ENCODE measurements around the gene C22orf39.

The C22orf39 gene

DNA sequence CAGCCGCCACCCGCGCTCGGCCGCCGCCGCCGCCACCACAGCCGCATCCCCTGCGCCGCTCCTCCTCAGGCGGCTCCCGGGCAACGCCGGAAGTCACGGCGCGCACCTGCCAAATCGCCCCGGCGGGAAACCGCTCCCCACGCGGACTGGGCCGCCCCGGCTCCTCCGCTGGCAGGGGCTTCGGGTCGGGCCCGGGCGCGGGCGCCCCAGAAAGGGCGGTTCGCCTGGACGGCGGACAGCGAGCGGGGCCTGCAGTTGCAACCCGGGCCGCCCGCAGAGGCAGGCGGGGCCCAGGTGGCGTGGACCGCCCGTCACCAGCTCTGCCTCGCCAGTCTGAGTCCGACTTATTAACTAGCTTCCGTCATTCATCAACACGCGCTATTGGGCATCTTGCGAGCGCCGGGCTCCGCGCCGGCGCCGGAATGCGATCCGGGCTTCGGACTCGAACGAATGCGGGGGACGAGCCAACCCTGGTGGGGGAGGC, 15.8 kb downstream of the C22orf39 start, which contains the start of gene HIRA:
TSS of gene HIRA (minus strand) at position 85 of the 484 bp plus-strand sequence. CDS start 257 bp downstream, outside the sequence.
- no peak for FAIRE-seq
- peak; percentile 56 for DNase-seq (ENCODE audit: low spot score)

DNA sequence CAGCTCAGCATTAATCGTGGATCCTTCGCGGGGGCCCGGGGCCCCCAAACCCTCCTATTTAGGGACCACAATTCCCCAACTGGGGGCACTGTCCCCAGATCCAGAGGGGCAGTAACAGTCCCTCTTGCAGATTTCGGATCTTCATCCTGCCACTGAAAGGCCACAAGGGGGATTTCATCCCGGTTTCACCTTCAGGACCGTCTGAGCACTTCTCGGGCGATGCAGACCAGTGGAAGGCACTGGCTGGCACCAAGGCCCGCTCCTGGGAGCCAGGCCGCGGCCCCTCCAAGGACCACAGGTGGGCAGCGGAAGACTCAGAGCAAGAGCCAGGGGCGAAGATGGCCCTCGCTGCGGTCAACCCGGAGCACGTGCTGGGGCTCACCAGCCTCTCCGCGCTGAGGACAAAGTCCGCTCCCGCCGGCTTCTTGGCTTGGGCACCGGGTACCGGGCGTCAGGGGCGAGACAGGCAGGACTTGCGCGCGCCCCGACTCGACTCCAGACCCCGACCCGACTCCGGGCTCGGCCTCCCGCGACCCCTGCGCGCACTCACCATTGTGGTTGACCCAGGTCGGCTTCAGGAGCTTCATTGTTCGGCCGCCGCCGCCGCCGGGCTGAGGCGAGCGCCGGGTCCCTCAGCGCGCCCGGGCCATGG, 16.5 kb downstream of the C22orf39 start:
- no peak for FAIRE-seq
- no peak for DNase-seq (ENCODE audit: low spot score)

DNA sequence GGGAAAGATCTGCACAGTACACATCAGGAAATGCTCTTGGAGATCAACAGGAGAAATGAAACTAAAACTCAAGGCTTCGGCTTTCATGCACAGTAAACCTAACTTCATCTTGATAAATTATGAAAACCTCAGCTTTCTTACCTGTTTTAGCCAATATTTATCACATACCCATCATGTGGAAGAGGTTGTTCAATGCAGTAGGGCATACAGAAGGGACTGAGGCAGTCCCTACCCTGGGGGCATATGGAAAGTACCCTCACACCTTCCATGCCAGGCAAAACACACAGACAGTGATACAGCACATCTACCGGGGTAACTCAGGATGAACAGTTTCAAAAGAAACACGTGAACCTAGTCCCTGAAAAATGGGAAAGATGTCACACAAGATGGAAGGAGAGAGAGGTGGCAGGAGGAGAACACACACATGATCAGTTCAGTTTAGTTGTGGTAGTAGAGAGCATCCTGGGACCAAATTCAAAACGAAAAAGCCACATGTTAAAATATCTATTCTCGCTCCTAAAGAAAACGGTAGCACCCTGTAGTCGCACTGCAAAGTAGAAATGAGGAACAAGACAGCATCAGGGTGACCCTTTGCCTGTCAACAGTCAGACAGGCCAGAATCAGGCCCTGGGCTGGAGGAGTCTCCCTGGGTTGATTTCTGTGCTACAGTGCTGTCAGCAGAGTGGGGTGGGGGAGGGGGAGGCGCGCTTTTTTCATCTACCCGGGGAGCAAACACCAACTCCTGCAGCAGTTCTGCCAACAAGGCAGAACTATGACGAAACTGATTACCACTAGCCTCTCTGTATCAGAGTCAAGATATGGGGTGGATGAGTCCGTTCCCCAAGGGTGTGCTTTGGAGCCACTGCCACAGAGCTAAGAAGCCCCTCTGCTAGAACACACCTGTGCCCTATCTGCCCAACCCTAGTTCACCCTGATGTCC, 17.3 kb downstream of the C22orf39 start:
- DNase-seq (ENCODE audit: low spot score) (peak; percentile 18), FAIRE-seq (no peak)

DNA sequence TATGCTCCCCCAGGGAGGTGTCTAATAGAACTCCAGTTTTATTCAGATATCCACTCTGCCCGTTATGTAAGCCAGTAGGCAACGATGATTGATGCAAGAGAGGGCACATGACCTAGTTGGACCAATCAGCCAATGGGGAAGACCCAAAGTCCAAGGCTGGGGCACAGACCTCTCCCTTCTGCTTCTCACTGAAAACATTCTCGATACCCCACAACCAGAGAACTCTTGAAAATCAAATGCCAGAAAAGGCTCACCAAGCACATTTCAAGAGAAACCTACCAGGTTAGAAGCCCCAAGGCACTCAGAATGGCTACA, 23.4 kb downstream of the C22orf39 start:
- no peak for DNase-seq (ENCODE audit: low spot score)
- no peak for FAIRE-seq

DNA sequence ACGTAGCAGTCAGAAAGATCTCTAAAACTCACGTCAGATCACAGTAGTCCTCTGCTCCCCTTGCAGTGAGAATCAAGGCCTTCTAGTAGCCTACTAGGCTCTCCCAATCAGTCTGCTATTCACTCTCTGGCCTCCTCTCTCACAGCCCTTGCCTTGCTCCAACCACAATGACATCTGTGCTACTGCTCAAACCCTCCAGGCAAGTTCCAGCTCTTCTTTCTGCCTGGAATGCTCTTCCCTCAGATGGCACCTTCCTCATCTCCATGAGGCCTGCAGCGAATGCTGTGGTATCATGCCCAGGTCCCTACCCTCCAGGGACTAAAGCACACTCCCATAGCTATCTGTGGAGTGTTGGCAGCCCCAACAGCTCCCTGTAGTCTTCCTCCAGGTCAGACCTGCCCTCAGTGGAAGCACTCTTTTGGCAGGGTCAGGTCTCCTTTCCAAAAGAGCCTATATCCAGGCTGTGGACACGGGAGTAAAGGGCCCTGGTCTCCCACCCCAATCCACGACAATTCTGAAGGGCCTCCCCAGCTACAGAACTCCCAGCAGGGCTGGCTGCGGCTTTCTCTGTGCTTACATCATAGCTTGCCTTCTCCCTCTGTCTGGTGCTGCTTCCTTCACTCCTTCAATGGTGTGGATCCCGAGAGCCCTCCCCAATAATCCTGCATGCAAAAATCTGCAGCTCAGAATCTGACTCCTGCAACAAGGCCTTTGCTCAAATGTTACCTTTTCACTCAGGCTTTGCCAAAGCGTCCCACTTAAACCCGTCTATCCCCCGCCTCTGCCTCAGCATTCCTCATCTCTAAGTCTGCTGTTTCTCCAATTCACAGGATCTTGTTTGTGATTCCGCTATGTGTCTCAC, 24.8 kb downstream of the C22orf39 start:
- DNase-seq (ENCODE audit: low spot score) (no peak), FAIRE-seq (no peak)

- FAIRE-seq (no peak), DNase-seq (ENCODE audit: low spot score) (no peak)
Observed at GRCh38 chr22:19420321-19420720, 27.2 kb downstream of the C22orf39 start.

DNA sequence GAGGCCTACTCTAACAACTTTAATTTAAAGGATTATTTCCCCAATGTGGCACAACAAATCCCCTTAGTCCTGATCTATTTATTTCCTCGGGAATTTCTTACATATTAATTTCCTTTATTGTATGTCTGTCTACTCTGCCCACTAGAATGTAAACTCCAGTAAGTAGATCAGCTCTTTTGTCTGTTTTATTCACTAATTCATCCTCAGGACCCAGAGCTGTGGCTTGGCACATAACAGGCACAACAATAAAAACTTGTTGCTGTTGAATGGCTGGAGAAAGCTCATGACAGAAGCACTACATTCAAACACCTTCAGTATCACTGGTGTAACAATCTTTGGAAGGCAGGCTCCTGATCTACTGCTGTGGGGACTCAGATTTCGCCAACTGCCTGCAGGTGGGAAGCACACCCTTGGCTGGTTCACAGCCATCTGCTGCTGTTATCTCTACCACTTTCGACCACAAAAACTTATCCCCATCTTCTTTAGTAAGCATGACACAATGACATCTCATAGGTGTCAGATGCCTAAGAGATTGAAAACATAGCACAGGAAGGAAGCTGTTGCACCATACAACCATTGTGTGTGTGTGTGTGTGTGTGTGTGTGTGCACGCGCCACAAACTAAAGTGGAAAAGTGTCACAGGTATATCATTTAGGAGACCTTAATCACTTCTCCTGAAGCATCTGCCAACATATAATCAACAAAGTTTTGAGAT, 27.9 kb downstream of the C22orf39 start:
- no peak for FAIRE-seq
- DNase-seq (ENCODE audit: low spot score), result no peak

DNA sequence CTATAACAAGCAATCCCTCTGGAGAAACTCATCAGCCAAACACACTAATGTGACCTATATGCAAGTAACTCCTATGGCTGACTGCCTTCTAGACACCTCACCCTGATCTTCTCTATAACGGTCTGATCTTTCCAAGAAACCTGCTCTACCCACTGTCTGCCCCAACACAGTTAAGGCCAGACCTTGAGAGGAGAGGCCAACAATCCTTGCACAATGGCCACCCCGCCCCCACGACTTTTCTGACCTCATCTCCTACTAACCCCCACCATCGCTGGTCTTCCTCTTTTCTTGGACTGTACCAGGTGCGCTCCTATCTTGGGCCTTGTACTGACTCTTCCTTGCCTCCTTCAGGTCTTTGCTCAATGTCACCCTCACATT, 28.4 kb downstream of the C22orf39 start:
- no peak for FAIRE-seq

DNA sequence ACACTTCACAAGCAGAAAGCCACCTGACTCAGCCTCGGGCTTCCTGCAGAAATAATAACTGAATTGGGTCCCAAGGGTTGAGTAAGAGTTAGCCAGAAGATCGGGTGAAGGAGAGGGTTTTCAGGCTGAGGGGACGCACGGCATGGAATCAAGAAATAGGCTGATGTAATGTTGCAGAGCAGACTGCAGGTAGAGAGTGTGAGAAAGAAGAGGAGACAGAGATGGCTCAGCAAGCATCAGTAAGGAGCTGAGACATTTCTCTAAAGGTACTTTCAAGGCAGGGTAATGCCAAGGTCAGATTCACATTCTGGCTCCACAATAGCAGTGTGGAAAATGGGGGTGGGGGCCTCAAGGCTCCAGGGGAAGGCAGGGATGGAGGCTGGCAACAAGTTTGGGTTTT, 34.6 kb downstream of the C22orf39 start:
- FAIRE-seq (no peak), DNase-seq (ENCODE audit: low spot score) (no peak)

More for the DNA sequence above, 28.4 kb downstream of the C22orf39 start:
- DNase-seq (ENCODE audit: low spot score), result no peak

DNA sequence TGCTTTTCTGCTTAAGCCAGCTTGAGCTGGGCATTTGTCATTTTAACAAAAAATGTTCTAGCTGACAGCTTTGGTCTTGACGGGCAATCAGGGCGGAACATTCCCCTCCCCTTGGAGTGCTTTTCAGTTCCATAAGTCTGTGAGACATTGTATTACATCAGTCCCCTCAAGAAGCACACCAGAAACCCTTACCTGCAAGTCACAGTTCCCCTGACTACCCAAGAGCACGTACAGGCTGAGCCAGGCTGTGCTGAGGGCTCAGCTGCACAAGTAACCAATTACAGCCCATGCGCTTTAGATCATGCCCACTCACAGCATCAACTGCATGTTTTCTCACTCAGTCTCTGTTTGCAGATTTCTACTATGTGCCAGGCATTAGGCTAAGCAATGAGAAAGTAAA, 35.0 kb downstream of the C22orf39 start:
- FAIRE-seq (no peak), DNase-seq (ENCODE audit: low spot score) (no peak)

DNA sequence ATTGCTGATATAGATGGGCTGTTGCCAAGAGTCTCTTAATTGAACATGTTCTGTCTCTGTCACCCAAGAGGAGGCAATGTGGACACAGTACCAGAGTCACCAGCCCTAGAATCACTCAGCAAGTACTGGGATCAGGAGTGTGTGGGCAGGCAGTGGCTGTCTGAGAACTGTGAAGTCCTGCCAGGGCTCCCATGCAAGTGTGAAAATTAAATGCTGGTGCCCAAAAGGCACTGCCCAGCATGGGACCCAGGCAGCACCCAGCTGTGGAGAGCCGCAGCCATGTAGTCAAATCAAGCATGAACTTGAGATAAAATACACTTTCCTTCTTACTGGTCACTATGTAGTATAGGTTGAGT, 35.8 kb downstream of the C22orf39 start:
- no peak for FAIRE-seq

DNA sequence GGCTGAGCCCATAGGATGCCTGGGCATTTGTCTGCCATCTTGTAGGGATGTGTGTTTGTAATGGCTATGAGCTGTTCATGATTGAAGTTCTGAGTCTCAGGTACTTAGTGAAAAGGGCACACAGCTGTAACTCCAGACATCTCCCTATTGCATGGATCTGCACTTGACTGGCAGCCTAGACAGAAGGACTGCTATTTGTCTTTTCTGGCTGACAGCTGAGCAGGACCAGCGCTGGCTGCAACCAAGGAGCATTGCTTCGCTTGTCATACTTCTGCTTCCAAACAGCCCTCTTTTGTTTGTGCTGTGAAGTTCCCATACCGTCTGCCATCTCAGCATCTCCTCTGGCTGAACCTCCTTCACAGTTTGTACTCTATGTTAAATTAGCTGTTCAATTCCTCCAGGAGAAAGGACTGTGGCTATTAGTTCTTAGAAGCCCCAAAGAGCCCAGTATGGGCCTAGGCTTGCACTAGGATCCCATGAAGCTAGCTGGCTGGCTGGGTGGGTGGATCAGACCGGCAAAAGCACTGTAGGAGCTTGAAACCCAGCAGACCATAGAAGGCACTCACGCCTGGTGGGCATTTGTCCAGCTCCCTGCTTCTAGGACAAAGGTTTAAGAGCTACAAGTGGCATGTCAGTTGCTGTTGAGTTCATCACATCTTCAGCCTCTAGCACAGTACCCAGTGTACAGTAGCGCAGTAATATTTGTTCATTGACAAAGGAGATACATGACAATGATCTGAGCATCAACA, 36.4 kb downstream of the C22orf39 start:
- FAIRE-seq (no peak), DNase-seq (ENCODE audit: low spot score) (no peak)

More for the DNA sequence above, 35.8 kb downstream of the C22orf39 start:
- DNase-seq (ENCODE audit: low spot score), result no peak

GRCh38 chr22:19407649-19408606, 39.6 kb downstream of the C22orf39 start:
- no peak for FAIRE-seq
- no peak for DNase-seq (ENCODE audit: low spot score)

DNA sequence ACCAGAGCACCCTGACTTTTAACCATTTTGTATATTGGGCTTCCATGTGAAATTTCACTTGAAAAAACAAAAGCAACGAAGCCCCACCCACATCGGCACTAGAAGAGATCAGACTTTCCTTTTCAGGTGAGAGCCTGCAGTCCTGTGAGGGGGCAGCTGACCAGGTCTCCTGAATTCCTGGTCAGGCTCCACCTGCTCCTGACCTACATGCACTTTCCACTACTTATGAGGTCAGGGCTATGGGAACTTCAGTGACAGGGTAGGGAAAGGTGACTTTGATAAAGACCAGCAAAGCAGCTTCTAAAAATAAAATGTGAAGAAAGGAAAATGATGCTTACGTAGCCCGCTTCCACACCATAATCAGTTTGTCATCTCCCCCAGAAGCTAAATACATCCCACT, 40.7 kb downstream of the C22orf39 start:
- FAIRE-seq (no peak), DNase-seq (ENCODE audit: low spot score) (no peak)

DNA sequence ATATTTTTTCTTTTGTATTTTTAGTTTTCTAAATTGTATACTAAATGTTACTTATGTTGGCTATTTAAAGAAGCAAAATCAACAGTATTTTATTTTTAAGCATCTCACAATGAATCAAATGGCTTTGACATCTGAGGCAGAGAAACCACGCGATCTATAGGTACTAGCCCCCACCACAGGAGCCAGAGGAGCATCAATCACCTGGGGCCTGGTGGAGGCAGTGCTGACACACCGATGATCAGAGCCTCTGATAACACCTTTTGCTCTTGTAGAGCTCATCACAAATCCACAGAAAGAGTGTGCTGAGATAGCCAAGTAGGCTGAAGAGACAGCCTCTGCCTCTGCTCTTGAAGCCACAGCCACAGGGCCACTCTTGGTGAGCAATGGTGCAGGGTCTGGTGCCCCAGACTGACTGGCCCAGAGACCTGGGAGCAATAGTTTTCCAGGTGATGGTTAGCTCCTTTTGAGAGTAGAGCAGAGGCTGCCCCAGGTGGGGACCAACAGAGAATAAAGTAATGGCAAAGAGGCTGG, 41.2 kb downstream of the C22orf39 start:
- no peak for DNase-seq (ENCODE audit: low spot score)
- FAIRE-seq, result no peak

DNA sequence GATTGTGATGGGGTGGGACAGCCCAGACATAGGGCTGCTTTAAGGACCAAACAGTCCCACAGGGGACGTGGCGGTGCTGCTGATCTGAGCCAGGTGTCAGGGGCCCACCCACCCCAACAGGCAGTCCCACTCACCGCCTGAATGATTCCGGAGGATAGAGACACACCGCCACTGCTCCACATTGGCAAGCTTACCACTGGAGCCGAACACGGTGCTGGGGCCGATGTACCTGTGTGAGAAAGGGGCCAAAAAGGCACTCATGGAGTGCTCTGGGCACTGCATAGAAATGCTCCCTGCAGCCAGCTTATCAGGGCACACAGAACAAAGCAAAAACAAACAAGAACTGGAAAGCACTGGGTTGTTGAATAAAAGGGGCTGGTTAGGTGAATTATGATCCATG, 41.9 kb downstream of the C22orf39 start:
- DNase-seq (ENCODE audit: low spot score), result no peak
- FAIRE-seq, result no peak

DNA sequence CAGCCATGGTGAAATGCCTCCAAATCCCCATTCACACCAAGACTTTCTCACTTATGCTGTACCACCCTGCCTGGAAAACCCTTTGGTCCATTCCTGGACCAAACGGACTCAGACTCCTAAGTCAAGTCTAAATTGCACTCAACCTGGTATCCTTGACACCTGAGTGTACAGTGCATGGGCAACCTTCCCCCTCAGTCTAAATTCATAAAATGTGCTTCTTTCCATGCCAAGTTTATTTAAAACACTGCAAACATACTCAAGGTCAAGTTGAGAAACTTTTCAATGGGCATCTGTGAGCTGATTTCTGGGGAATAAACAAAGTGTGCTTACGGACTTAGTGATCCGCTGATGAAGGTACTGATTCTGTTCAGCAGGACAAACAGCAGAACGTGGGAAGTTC, 42.4 kb downstream of the C22orf39 start:
- DNase-seq (ENCODE audit: low spot score) (no peak), FAIRE-seq (no peak)

DNA sequence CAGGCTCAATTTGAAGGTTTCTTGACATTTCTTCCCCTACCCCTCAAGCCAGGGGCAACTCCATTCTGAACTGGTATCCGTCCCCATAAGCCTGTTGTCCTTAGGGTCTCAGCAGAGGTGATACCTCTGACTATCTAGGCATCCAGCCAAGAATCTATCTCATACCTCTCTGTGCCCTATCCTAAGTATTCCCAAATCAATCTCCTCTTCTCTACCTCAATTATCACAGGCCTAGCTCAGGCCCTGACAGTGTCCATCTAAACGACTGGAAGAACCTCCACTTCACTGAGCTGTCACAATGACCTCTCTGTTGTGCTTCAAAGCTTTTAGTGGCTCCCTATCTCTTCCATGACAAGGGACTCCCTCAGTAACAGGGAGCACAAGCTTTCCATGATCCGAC, 42.8 kb downstream of the C22orf39 start:
- FAIRE-seq (no peak), DNase-seq (ENCODE audit: low spot score) (no peak)

GRCh38 chr22:19402642-19403191, 44.8 kb downstream of the C22orf39 start:
- DNase-seq (ENCODE audit: low spot score) (no peak), FAIRE-seq (no peak)
